ENCODE data around the gene BMPER. TPM values are rescaled to one million over a fixed set of nuclear protein-coding genes. Genes with fewer than 3 reads are reported as not detected.

Gene BMPER
- total RNA-seq, 1 donor from 2014 or later = 2.9 TPM

GRCh38 chr7:34015651-34016050 is 110.3 kb downstream of the BMPER start:
- DNase-seq (ENCODE audit: low spot score in 2 of 2) = no peak
- FAIRE-seq = no peak

GRCh38 chr7:34016876-34017275 is 111.5 kb downstream of the BMPER start:
- no peak for DNase-seq (ENCODE audit: low spot score in 2 of 2)
- no peak for FAIRE-seq

GRCh38 chr7:34019301-34019790 is 114.0 kb downstream of the BMPER start:
- no peak for DNase-seq (ENCODE audit: low spot score in 2 of 2)
- no peak for FAIRE-seq

- no peak for FAIRE-seq
These were observed 117.3 kb downstream of the BMPER start for GRCh38 chr7:34022626-34023025.

GRCh38 chr7:34025600-34025999 is 120.3 kb downstream of the BMPER start:
- no peak for FAIRE-seq
- DNase-seq (ENCODE audit: low spot score in 2 of 2) = no peak

More at GRCh38 chr7:34022626-34023025, 117.3 kb downstream of the BMPER start:
- no peak for DNase-seq (ENCODE audit: low spot score in 2 of 2)

GRCh38 chr7:34026481-34027190 is 121.3 kb downstream of the BMPER start:
- no peak for FAIRE-seq

GRCh38 chr7:34031156-34031555 is 125.8 kb downstream of the BMPER start:
- no peak for FAIRE-seq
- DNase-seq (ENCODE audit: low spot score in 2 of 2) = no peak

More at GRCh38 chr7:34026481-34027190, 121.3 kb downstream of the BMPER start:
- no peak for DNase-seq (ENCODE audit: low spot score in 2 of 2)

- no peak for FAIRE-seq
- no peak for DNase-seq (ENCODE audit: low spot score in 2 of 2)
These were observed 129.4 kb downstream of the BMPER start for GRCh38 chr7:34034728-34035127.

- no peak for FAIRE-seq
These were observed 130.9 kb downstream of the BMPER start for GRCh38 chr7:34036051-34036920.

GRCh38 chr7:34036972-34037792 is 131.8 kb downstream of the BMPER start:
- no peak for FAIRE-seq
- DNase-seq (ENCODE audit: low spot score in 2 of 2) = no peak

More at GRCh38 chr7:34036051-34036920, 130.9 kb downstream of the BMPER start:
- no peak for DNase-seq (ENCODE audit: low spot score in 2 of 2)

- DNase-seq (ENCODE audit: low spot score in 2 of 2) = no peak
- FAIRE-seq = no peak
These were observed 133.6 kb downstream of the BMPER start for GRCh38 chr7:34038816-34039470.

GRCh38 chr7:34041707-34042106 is 136.4 kb downstream of the BMPER start:
- DNase-seq (ENCODE audit: low spot score in 2 of 2) (no peak), FAIRE-seq (no peak)

GRCh38 chr7:34042406-34042805 is 137.1 kb downstream of the BMPER start:
- no peak for DNase-seq (ENCODE audit: low spot score in 2 of 2)
- FAIRE-seq = no peak

- no peak for DNase-seq (ENCODE audit: low spot score in 2 of 2)
- FAIRE-seq = no peak
These were observed 138.3 kb downstream of the BMPER start for GRCh38 chr7:34043461-34044305.

- FAIRE-seq = no peak
- no peak for DNase-seq (ENCODE audit: low spot score in 2 of 2)
These were observed 138.9 kb downstream of the BMPER start for GRCh38 chr7:34044306-34044643.

- FAIRE-seq (no peak), DNase-seq (ENCODE audit: low spot score in 2 of 2) (no peak)
These were observed 139.5 kb downstream of the BMPER start for GRCh38 chr7:34044734-34045353.

- FAIRE-seq (no peak), DNase-seq (ENCODE audit: low spot score in 2 of 2) (no peak)
These were observed 143.1 kb downstream of the BMPER start for GRCh38 chr7:34048445-34048844.

GRCh38 chr7:34054075-34054474 is 148.7 kb downstream of the BMPER start:
- FAIRE-seq (no peak), DNase-seq (ENCODE audit: low spot score in 2 of 2) (no peak)

- DNase-seq (ENCODE audit: low spot score in 2 of 2) = no peak
- no peak for FAIRE-seq
These were observed 151.8 kb downstream of the BMPER start for GRCh38 chr7:34057136-34057535.
